Urinary bladder (tissue), 4 donors: ENCODE data around the gene HRAS. TPM values are rescaled to one million over a fixed set of nuclear protein-coding genes. Genes with fewer than 3 reads are reported as not detected.

ENCODE experiments used
- DNase-seq: peaks from one replicate; pipeline ENCODE4 v3.0.0-alpha.2; 2015; ENCODE audit errors: extremely low spot score
- H3K27ac ChIP-seq: one replicate; pipeline ENCODE4 v1.5.1; 2013; ENCODE audit warnings: low read depth, mild to moderate bottlenecking, moderate library complexity
- H3K36me3 ChIP-seq: one replicate; pipeline ENCODE4 v1.6.1; 2013; ENCODE audit warnings: mild to moderate bottlenecking, moderate library complexity; ENCODE audit not compliant: insufficient read depth
- H3K4me1 ChIP-seq: one replicate; pipeline ENCODE4 v1.6.1; 2013; ENCODE audit warnings: mild to moderate bottlenecking, moderate library complexity; ENCODE audit not compliant: insufficient read depth
- H3K4me3 ChIP-seq: one replicate; pipeline ENCODE4 v1.5.1; 2013; ENCODE audit warnings: low read depth, low read length
- WGBS: extraction: QIAGEN DNeasy Blood & Tissue Kit; methylation state at CpG from one replicate; pipeline ENCODE4 v1.1.7; 2013; 5-methylcytosine and 5-hydroxymethylcytosine counted together
- polyA plus RNA-seq: library from polyadenylated mRNA; stranded (reverse); fragments of 200-250 nt; gene quantifications from one replicate; pipeline ENCODE4 v1.2.3, GENCODE V29; 2013
- small RNA-seq: library from RNA; depleted of rRNA; stranded (forward); fragments of <200 nt; gene quantifications from one replicate; pipeline ENCODE3, GENCODE V24; 2014
- total RNA-seq: library from RNA; depleted of rRNA; stranded (reverse); fragments of >200 nt; gene quantifications from one replicate; pipeline ENCODE4 v1.2.3, GENCODE V29; 2014
- donor health status: healthy with polysubstance abuse.
- donor health status: healthy.

The HRAS gene
- total and polyA plus RNA-seq, 2 donors, result 8.7 to 79.0 TPM

GRCh38 chr11:488062-488461 is 47.3 kb downstream of the HRAS start:
- Histone ChIP-seq H3K36me3 (peaks cover 4% of the 10 kb centered on the region), H3K4me3 (no peak overlapping the region), H3K27ac (no peak overlapping the region), H3K4me1 (no peaks in the 10 kb centered on the region)
- 89% methylated on average over 25 of the region's 25 CpGs for WGBS
- DNase-seq, result no peak

- Histone ChIP-seq H3K4me3 (no peak overlapping the region), H3K4me1 (no peaks in the 10 kb centered on the region), H3K27ac (no peak overlapping the region), H3K36me3 (peaks cover 4% of the 10 kb centered on the region)
- no peak for DNase-seq
- 89% methylated on average over 22 of the region's 22 CpGs for WGBS
Measured at GRCh38 chr11:487571-488021, 47.8 kb downstream of the HRAS start.

- no peaks in the 10 kb centered on the region for H3K4me1 ChIP-seq
- H3K4me3 ChIP-seq, result no peak overlapping the region
- no peak for DNase-seq
- peaks cover 4% of the 10 kb centered on the region for H3K36me3 ChIP-seq
- no peak overlapping the region for H3K27ac ChIP-seq
- 95% methylated on average over 23 of the region's 23 CpGs for WGBS
Measured at GRCh38 chr11:486189-486588, 49.2 kb downstream of the HRAS start.

- 98% methylated on average over 38 of the region's 38 CpGs for WGBS
- Histone ChIP-seq H3K27ac (no peak overlapping the region), H3K4me1 (no peaks in the 10 kb centered on the region), H3K36me3 (peaks cover 2% of the 10 kb centered on the region), H3K4me3 (no peak overlapping the region)
- DNase-seq, result no peak
Measured at GRCh38 chr11:484616-485015, 50.8 kb downstream of the HRAS start.

Small RNAs within 50 kb of the gene (small RNA-seq; reads per million reads assigned to genes)
- 7.3 reads per million, percentile 93 among the genes with 10 or more reads in this experiment for gene MIR210

Other genes with a start within 250 kb of the HRAS start
- gene PGGHG, start 246.4 kb downstream of the HRAS start, total RNA-seq, result 9.5 TPM
- 36.3 TPM for gene PGGHG, start 246.4 kb downstream of the HRAS start, polyA plus RNA-seq
- not detected for gene IFITM5, start 236.1 kb downstream of the HRAS start, total RNA-seq
- gene IFITM5, start 236.1 kb downstream of the HRAS start, polyA plus RNA-seq, result not detected
- 14.8 TPM for gene IFITM2, start 227.8 kb downstream of the HRAS start, total RNA-seq
- 765 TPM for gene IFITM2, start 227.8 kb downstream of the HRAS start, polyA plus RNA-seq
- gene IFITM1, start 221.5 kb downstream of the HRAS start, total RNA-seq, result 20.9 TPM
- 599 TPM for gene IFITM1, start 221.5 kb downstream of the HRAS start, polyA plus RNA-seq
- 43.2 TPM for gene IFITM3, start 214.7 kb downstream of the HRAS start, total RNA-seq
- 2,675 TPM for gene IFITM3, start 214.7 kb downstream of the HRAS start, polyA plus RNA-seq
- gene B4GALNT4, start 166.1 kb downstream of the HRAS start, total RNA-seq, result 13.4 TPM
- gene B4GALNT4, start 166.1 kb downstream of the HRAS start, polyA plus RNA-seq, result 5.1 TPM
- 5.2 TPM for gene PKP3, start 141.4 kb downstream of the HRAS start, total RNA-seq
- 8.4 TPM for gene PKP3, start 141.4 kb downstream of the HRAS start, polyA plus RNA-seq
- 11.8 TPM for gene SIGIRR, start 120.6 kb downstream of the HRAS start, total RNA-seq
- gene SIGIRR, start 120.6 kb downstream of the HRAS start, polyA plus RNA-seq, result 61.2 TPM
- gene ANO9, start 93.6 kb downstream of the HRAS start, total RNA-seq, result 1.3 TPM
- gene ANO9, start 93.6 kb downstream of the HRAS start, polyA plus RNA-seq, result 5.1 TPM
- 13.5 TPM for gene PTDSS2, start 85.3 kb downstream of the HRAS start, total RNA-seq
- gene PTDSS2, start 85.3 kb downstream of the HRAS start, polyA plus RNA-seq, result 27.0 TPM
- gene RNH1, start 28.3 kb downstream of the HRAS start, total RNA-seq, result 71.5 TPM
- gene RNH1, start 28.3 kb downstream of the HRAS start, polyA plus RNA-seq, result 271 TPM
- gene LRRC56, start 2.0 kb upstream of the HRAS start, total RNA-seq, result 0.90 TPM
- 0.96 TPM for gene LRRC56, start 2.0 kb upstream of the HRAS start, polyA plus RNA-seq
- gene LMNTD2, start 25.2 kb upstream of the HRAS start, total RNA-seq, result 0.37 TPM
- 1.2 TPM for gene LMNTD2, start 25.2 kb upstream of the HRAS start, polyA plus RNA-seq
- gene RASSF7, start 25.4 kb upstream of the HRAS start, total RNA-seq, result 3.3 TPM
- 13.8 TPM for gene RASSF7, start 25.4 kb upstream of the HRAS start, polyA plus RNA-seq
- gene PHRF1, start 40.9 kb upstream of the HRAS start, total RNA-seq, result 16.5 TPM
- 21.1 TPM for gene PHRF1, start 40.9 kb upstream of the HRAS start, polyA plus RNA-seq
- gene IRF7, start 80.4 kb upstream of the HRAS start, total RNA-seq, result 9.8 TPM
- gene IRF7, start 80.4 kb upstream of the HRAS start, polyA plus RNA-seq, result 23.2 TPM
- not detected for gene CDHR5, start 89.4 kb upstream of the HRAS start, total RNA-seq
- 0.05 TPM for gene CDHR5, start 89.4 kb upstream of the HRAS start, polyA plus RNA-seq
- not detected for gene SCT, start 91.6 kb upstream of the HRAS start, total RNA-seq
- not detected for gene SCT, start 91.6 kb upstream of the HRAS start, polyA plus RNA-seq
- not detected for gene DRD4, start 101.7 kb upstream of the HRAS start, total RNA-seq
- gene DRD4, start 101.7 kb upstream of the HRAS start, polyA plus RNA-seq, result 0.39 TPM
- 14.9 TPM for gene DEAF1, start 159.6 kb upstream of the HRAS start, total RNA-seq
- gene DEAF1, start 159.6 kb upstream of the HRAS start, polyA plus RNA-seq, result 29.7 TPM
- gene TMEM80, start 160.2 kb upstream of the HRAS start, total RNA-seq, result 10.8 TPM
- 36.8 TPM for gene TMEM80, start 160.2 kb upstream of the HRAS start, polyA plus RNA-seq
- 12.4 TPM for gene EPS8L2, start 170.7 kb upstream of the HRAS start, total RNA-seq
- gene EPS8L2, start 170.7 kb upstream of the HRAS start, polyA plus RNA-seq, result 23.2 TPM
- 62.9 TPM for gene TALDO1, start 211.9 kb upstream of the HRAS start, total RNA-seq
- gene TALDO1, start 211.9 kb upstream of the HRAS start, polyA plus RNA-seq, result 201 TPM
- 26.4 TPM for gene GATD1, start 241.9 kb upstream of the HRAS start, total RNA-seq
- gene GATD1, start 241.9 kb upstream of the HRAS start, polyA plus RNA-seq, result 43.3 TPM